Activated CD8-positive, alpha-beta memory T cell treated with anti-CD3 and anti-CD28 coated beads, Interleukin-2, amount 50 U/mL, for 1 hour (primary cell): ENCODE data around the gene LRRN2.

Experiments
- DNase-seq: peaks from one replicate; pipeline ENCODE4 v3.0.0-alpha.2; 2020; ENCODE audit errors: extremely low read depth

The LRRN2 gene

GRCh38 chr1:204663644-204664383, 21.7 kb downstream of the LRRN2 start:
- DNase-seq, result no peak

- no peak for DNase-seq
These were observed 23.0 kb downstream of the LRRN2 start for GRCh38 chr1:204662530-204662929.

- no peak for DNase-seq
These were observed 25.0 kb downstream of the LRRN2 start for GRCh38 chr1:204660509-204660908.

GRCh38 chr1:204659056-204659455, 26.5 kb downstream of the LRRN2 start:
- DNase-seq, result no peak

- DNase-seq, result no peak
These were observed 27.2 kb downstream of the LRRN2 start for GRCh38 chr1:204658295-204658694.

- no peak for DNase-seq
These were observed 31.8 kb downstream of the LRRN2 start for GRCh38 chr1:204653590-204654340.

GRCh38 chr1:204652497-204652896, 33.0 kb downstream of the LRRN2 start:
- DNase-seq, result no peak

- no peak for DNase-seq
These were observed 33.6 kb downstream of the LRRN2 start for GRCh38 chr1:204651843-204652421.

GRCh38 chr1:204650911-204651570, 34.5 kb downstream of the LRRN2 start:
- DNase-seq, result no peak

GRCh38 chr1:204649721-204650521, 35.6 kb downstream of the LRRN2 start:
- DNase-seq, result no peak

GRCh38 chr1:204648576-204648975, 37.0 kb downstream of the LRRN2 start:
- DNase-seq, result no peak

GRCh38 chr1:204647805-204648153, 37.8 kb downstream of the LRRN2 start:
- DNase-seq, result no peak

- no peak for DNase-seq
These were observed 38.3 kb downstream of the LRRN2 start for GRCh38 chr1:204647114-204647804.

- no peak for DNase-seq
These were observed 39.9 kb downstream of the LRRN2 start for GRCh38 chr1:204645666-204646065.

GRCh38 chr1:204645251-204645650, 40.3 kb downstream of the LRRN2 start:
- no peak for DNase-seq

GRCh38 chr1:204643503-204643902, 42.0 kb downstream of the LRRN2 start:
- no peak for DNase-seq

GRCh38 chr1:204641936-204642335, 43.6 kb downstream of the LRRN2 start:
- no peak for DNase-seq

- no peak for DNase-seq
These were observed 44.1 kb downstream of the LRRN2 start for GRCh38 chr1:204641455-204641854.

- DNase-seq, result no peak
These were observed 45.0 kb downstream of the LRRN2 start for GRCh38 chr1:204640578-204640977.

GRCh38 chr1:204634260-204634910, 51.2 kb downstream of the LRRN2 start:
- DNase-seq, result no peak

- no peak for DNase-seq
These were observed 51.9 kb downstream of the LRRN2 start for GRCh38 chr1:204633665-204634064.
